ENCODE results near the gene NEU1.

GRCh38 chr6:31907158-31907813, 44.7 kb upstream of the NEU1 start:
- no peak for TF ChIP-seq CTCF (IDR thresholded peaks at IDR 0.05)
- TF ChIP-seq POLR2A (IDR thresholded peaks at IDR 0.05), result no peak
